ENCODE data around the gene TAF11L9.
"Not testable (repeated sequence)": the region's sequence is repeated elsewhere in the genome, so short reads cannot be mapped to it uniquely, and the experiment has no call there.

Gene TAF11L9

DNA sequence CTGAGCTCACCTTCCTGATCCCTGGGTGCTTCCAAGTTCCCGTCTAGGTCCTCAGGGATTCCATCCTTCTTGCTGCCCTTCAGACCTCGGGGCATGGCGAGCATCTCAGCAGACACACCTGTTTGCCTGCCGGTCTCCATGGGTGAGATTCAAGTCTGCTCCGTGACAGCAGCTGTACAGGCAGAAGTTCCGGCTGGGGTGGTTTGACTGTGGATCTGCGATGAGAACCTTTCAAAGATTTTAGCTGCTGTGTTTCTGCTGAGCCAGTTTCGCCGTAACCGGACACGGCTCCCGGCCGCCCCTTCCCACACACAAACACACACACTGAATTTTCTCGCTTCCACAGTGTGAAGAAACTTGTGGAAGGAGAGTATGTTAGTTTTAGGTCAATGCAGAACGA is at the start of gene TAF11L9:
TAF11L9 (minus strand) TSS at position 140 of the 400 bp plus-strand sequence.
- not testable (repeated sequence) for DNase-seq (ENCODE audit: low read depth, low spot score)

DNA sequence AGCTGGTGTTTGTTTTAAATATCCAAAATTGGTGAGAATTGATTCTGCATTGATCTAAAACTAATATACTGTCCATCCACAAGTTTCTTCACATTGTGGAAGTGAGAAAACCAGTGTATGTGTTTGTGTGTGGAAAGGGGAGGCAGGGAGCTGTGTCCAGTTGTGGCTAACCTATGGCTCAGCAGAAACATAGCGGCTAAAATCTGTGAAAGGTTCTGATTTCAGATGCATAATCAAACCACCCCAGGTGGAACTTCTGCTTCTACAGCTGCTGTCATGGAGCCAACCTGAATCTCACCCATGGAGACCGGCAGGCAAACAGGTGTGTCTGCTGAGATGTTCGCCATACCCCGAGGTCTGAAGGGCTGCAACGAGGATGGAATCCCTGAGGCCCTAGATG is 40.0 kb upstream of the TAF11L9 start, which contains the start of gene TAF11L14:
TAF11L14 (plus strand) TSS at position 301 of the 400 bp plus-strand sequence.
- DNase-seq (ENCODE audit: low read depth, low spot score): no peak

GRCh38 chr5:17631788-17632187 is 37.6 kb upstream of the TAF11L9 start, which contains the start of gene TAF11L13:
Gene TAF11L13, plus strand, starts transcription at chr5:17632088.
- not testable (repeated sequence) for DNase-seq (ENCODE audit: low read depth, low spot score)

DNA sequence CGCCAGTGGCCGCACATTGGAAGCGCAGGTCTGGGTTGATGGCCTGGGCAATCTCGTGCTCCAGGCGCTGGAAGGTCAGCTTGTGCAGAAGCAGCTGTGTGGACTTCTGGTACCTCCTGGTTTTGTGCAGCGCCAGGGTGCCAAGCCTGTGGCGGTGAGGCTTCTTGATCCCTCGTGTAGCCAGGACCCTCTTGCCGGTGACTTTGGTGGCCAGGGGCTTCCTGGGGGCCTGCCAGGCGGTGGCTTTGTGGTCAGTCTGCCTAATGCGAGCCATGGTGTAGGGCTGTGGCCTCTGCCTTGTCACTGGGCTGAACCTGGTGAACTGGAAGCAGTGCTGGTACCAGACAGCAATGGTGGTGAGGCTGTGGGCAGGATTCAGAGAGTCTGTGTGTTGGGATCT is 31.5 kb upstream of the TAF11L9 start:
- no peak for DNase-seq (ENCODE audit: low read depth, low spot score)

DNA sequence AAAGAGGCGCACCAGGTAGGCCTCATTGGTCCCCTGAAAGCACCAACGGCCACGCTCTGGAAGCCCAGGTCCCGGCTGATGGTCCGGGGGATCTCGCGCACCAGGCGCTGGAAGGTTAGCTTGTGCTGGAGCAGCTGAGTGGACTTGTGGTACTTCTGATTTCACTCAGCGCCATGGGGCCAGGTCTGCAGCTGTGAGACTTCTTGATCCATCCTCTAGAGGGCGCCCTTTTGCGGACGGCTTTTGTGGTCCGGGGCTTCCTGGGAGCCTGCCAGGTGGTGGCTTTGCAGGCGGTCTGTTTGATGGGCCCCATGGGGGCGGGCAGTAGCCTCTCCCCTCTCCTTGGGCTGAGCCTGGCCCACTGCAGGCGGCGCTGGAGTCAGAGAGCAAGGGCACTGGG is 26.4 kb upstream of the TAF11L9 start:
- DNase-seq (ENCODE audit: low read depth, low spot score): no peak

GRCh38 chr5:17619354-17619753 is 25.2 kb upstream of the TAF11L9 start:
- DNase-seq (ENCODE audit: low read depth, low spot score): no peak

- DNase-seq (ENCODE audit: low read depth, low spot score): no peak
These were observed 20.8 kb upstream of the TAF11L9 start for GRCh38 chr5:17614872-17615605.

GRCh38 chr5:17610092-17610491 is 15.9 kb upstream of the TAF11L9 start, which contains the start of gene TAF11L12:
Gene TAF11L12, plus strand, starts transcription at chr5:17610392.
- DNase-seq (ENCODE audit: low read depth, low spot score): not testable (repeated sequence)

GRCh38 chr5:17607461-17607860 is 13.3 kb upstream of the TAF11L9 start:
- DNase-seq (ENCODE audit: low read depth, low spot score): not testable (repeated sequence)

DNA sequence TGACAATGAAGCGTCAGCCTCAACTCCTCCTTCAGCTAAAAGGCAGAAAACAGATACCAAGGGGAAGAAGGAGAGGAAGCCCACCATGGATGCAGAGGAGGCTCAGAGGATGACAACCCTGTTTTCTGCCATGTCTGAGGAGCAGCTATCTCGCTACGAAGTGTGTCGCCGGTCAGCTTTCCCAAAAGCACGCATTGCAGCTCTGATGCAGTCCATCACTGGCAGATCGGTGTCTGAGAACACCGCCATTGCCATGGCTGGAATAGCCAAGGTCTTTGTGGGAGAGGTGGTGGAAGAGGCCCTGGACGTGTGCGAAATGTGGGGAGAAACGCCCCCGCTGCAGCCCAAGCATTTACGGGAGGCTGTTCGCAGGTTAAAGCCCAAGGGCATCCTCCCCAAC is 10.8 kb upstream of the TAF11L9 start:
- no peak for DNase-seq (ENCODE audit: low read depth, low spot score)

DNA sequence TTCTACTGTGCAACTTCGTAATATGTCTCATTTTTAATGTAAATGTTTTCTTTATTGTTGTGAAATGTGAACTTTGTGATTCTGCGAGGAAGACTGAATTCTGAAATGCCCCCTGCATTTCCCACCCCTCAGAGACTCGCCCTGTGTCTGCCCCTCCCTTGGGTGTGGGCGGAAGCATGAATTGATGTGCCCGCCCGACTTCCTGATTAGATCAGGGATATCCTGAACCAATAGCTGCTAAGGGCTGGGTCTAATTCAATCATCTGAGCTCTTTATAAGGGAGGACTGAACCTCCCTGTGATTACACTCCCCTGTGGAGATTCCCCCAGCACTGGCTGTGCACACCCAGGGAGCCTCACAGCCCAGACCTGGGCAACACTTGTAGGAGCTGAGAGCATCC is 9.7 kb upstream of the TAF11L9 start, which contains the start of gene TAF11L11:
TAF11L11 (plus strand) TSS at position 304 of the 400 bp plus-strand sequence.
- not testable (repeated sequence) for DNase-seq (ENCODE audit: low read depth, low spot score)

DNA sequence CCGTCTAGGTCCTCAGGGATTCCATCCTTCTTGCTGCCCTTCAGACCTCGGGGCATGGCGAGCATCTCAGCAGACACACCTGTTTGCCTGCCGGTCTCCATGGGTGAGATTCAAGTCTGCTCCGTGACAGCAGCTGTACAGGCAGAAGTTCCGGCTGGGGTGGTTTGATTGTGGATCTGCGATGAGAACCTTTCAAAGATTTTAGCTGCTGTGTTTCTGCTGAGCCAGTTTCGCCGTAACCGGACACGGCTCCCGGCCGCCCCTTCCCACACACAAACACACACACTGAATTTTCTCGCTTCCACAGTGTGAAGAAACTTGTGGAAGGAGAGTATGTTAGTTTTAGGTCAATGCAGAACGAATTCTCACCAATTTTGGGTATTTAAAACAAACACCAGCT is 3.5 kb upstream of the TAF11L9 start, which contains the start of gene TAF11L10:
TAF11L10 (minus strand) TSS at position 101 of the 400 bp plus-strand sequence.
- DNase-seq (ENCODE audit: low read depth, low spot score): not testable (repeated sequence)

GRCh38 chr5:17590860-17591259 is 3.3 kb downstream of the TAF11L9 start, which contains the start of gene TAF11L8:
Gene TAF11L8, minus strand, starts transcription at chr5:17590960.
- not testable (repeated sequence) for DNase-seq (ENCODE audit: low read depth, low spot score)

DNA sequence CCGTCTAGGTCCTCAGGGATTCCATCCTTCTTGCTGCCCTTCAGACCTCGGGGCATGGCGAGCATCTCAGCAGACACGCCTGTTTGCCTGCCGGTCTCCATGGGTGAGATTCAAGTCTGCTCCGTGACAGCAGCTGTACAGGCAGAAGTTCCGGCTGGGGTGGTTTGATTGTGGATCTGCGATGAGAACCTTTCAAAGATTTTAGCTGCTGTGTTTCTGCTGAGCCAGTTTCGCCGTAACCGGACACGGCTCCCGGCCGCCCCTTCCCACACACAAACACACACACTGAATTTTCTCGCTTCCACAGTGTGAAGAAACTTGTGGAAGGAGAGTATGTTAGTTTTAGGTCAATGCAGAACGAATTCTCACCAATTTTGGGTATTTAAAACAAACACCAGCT is 8.5 kb downstream of the TAF11L9 start, which contains the start of gene TAF11L7:
TAF11L7 (minus strand) TSS at position 101 of the 400 bp plus-strand sequence.
- DNase-seq (ENCODE audit: low read depth, low spot score): not testable (repeated sequence)

Data from smooth muscle cell of the brain vasculature (primary cell).